ENCODE measurements around the gene PMEPA1.

DNA sequence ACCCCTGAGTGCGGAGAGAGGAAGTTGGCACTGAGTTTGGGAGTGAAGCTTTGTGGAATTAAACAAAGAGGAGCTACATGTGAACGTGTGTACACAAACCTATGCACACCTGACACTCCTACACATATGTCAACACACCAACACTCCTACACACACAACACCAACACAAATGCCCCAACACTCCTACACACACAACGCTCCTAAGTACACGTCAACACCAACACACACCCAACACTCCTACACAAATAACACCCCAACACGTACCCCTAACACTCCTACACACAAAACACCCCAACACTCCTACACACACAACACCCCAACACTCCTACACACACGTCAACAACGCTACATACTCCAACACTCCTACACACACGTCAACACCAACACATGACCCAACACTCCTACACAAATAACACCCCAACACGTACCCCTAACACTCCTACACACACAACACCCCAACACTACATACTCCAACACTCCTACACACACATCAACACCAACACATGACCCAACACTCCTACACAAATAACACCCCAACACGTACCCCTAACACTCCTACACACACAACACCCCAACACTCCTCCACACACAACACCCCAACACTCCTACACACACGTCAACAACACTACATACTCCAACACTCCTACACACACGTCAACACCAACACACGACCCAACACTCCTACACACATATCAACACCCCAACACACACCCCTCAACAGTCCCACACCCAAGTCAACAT, 49.5 kb downstream of the PMEPA1 start:
- TF ChIP-seq ZNF404 (tag by site-specific recombination; IDR thresholded peaks at IDR 0.05): no peak
- TF ChIP-seq ZNF658 (tag by site-specific recombination; IDR thresholded peaks at IDR 0.05): no peak
- TF ChIP-seq ZNF302 (tag by site-specific recombination; IDR thresholded peaks at IDR 0.05; ENCODE audit: low read depth): no peak
- no peak for TF ChIP-seq ZNF155 (tag by site-specific recombination; IDR thresholded peaks at IDR 0.05)
- TF ChIP-seq ZNF670 (tag by site-specific recombination; IDR thresholded peaks at IDR 0.05; ENCODE audit: low read depth): no peak
- TF ChIP-seq, protein P1, sequence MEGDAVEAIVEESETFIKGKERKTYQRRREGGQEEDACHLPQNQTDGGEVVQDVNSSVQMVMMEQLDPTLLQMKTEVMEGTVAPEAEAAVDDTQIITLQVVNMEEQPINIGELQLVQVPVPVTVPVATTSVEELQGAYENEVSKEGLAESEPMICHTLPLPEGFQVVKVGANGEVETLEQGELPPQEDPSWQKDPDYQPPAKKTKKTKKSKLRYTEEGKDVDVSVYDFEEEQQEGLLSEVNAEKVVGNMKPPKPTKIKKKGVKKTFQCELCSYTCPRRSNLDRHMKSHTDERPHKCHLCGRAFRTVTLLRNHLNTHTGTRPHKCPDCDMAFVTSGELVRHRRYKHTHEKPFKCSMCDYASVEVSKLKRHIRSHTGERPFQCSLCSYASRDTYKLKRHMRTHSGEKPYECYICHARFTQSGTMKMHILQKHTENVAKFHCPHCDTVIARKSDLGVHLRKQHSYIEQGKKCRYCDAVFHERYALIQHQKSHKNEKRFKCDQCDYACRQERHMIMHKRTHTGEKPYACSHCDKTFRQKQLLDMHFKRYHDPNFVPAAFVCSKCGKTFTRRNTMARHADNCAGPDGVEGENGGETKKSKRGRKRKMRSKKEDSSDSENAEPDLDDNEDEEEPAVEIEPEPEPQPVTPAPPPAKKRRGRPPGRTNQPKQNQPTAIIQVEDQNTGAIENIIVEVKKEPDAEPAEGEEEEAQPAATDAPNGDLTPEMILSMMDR (tag by site-specific recombination; IDR thresholded peaks at IDR 0.05): no peak
- no peak for TF ChIP-seq ZNF248 (tag by site-specific recombination; IDR thresholded peaks at IDR 0.05)
- TF ChIP-seq ZNF274 (IDR thresholded peaks at IDR 0.05; ENCODE audit: low read length): no peak
- no peak for TF ChIP-seq ZNF274 (tag by site-specific recombination; IDR thresholded peaks at IDR 0.05; ENCODE audit: borderline replicate concordance)
- TF ChIP-seq, protein P2, sequence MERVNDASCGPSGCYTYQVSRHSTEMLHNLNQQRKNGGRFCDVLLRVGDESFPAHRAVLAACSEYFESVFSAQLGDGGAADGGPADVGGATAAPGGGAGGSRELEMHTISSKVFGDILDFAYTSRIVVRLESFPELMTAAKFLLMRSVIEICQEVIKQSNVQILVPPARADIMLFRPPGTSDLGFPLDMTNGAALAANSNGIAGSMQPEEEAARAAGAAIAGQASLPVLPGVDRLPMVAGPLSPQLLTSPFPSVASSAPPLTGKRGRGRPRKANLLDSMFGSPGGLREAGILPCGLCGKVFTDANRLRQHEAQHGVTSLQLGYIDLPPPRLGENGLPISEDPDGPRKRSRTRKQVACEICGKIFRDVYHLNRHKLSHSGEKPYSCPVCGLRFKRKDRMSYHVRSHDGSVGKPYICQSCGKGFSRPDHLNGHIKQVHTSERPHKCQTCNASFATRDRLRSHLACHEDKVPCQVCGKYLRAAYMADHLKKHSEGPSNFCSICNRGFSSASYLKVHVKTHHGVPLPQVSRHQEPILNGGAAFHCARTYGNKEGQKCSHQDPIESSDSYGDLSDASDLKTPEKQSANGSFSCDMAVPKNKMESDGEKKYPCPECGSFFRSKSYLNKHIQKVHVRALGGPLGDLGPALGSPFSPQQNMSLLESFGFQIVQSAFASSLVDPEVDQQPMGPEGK (tag by site-specific recombination; IDR thresholded peaks at IDR 0.05): no peak
- TF ChIP-seq ZNF660 (tag by site-specific recombination; IDR thresholded peaks at IDR 0.05): no peak
- no peak for TF ChIP-seq ZNF223 (tag by site-specific recombination; IDR thresholded peaks at IDR 0.05)
- TF ChIP-seq BCL11B (tag by site-specific recombination; IDR thresholded peaks at IDR 0.05; ENCODE audit: low read depth): no peak
